ENCODE data around the gene MGST2.
A peak's percentile ranks its signal among the peaks of the same experiment; 100 is the strongest.
"Not testable (repeated sequence)": the region's sequence is repeated elsewhere in the genome, so short reads cannot be mapped to it uniquely, and the experiment has no call there.

Gene MGST2

DNA sequence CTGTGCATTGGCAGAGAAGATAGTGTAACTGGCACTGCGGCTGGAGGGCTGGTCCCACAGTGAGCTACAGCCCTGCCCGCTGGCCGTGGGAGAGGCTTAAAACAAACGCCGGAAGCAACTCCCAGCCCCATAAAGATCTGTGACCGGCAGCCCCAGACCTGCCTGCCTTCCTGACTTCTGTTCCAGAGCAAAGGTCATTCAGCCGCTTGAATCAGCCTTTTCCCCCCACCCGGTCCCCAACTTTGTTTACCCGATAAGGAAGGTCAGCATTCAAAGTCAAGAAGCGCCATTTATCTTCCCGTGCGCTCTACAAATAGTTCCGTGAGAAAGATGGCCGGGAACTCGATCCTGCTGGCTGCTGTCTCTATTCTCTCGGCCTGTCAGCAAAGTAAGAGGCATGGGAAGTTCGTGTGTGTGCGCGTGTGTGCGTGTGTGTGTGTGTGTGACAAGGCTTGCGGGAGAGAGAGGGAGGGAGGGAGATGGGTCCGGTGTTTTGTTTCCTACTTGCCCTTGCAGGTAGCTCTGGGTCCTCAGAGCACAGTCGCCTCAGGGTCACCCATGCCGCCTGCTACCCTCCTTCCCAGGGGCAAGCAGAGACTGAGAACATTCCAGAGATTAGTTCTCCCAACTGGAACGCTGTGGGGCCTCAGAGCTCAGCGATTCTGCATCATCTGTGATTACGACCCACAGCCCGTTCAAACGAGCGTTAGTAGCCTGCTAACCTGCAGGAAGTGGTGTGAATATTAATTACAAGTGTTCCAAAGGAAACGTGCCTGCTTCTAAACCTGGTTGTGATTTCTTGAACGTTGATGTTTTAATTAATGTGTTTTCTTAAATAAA lies at the start of gene MGST2:
Gene MGST2 (plus strand): TSS at position 130 of the 840 bp plus-strand sequence. CDS start 201 bp downstream, at position 331.
- peak; percentile 59 for DNase-seq

DNA sequence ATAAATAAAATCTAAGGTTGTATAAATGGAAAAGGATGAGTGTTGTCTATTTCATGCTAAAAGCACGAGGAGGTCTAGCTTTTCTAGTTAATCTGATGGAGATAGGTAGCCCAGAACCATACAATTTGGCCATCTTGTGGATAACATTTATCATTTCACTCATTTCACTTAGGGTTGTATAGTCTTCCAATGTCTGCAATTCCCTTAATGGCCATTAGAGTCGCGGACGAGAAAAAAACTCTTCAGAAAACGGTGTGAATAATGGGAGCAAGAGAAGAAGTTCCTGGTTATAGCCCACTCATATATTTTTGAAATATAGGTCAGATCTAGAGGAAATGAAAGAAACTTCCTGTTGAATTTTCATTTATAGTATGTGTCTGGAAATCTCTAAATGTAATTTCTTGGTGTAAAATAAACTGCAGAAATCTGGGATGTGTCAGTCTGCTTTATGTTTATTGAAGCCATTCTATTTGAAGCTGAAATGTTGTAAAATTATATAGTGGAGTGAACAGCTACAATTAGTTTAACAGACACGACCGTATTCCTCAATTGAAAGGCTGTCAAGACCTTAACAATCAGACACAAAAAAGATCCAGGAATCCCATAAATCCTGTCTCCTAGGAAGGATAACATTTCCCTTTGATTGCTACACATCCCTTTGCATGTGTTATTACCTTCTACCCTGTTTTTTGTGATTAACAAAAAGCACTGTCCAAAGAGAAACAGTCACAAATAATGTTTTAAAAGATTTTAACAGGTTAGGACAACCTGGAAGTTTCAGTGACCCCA lies 47.7 kb upstream of the MGST2 start:
- DNase-seq, result peak; percentile 29

DNA sequence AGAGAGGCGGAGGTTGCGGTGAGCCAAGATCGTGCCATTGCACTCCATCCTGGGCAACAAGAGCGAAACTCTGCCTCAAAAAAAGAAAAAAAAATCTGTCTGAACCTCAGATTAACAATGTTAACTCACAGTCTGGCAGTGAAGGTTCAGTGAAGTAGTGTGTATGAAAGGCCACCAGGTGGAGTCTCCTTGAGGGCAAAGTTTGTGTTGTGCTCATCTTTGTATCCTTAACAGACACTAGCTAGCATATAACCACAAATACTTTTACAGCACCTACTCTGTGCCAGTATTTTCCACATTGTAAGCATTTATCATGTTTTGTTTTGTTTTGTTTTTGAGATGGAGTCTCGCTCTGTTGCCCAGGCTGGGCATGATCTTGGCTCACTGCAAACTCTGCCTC lies 46.0 kb upstream of the MGST2 start:
- DNase-seq, result no peak

DNA sequence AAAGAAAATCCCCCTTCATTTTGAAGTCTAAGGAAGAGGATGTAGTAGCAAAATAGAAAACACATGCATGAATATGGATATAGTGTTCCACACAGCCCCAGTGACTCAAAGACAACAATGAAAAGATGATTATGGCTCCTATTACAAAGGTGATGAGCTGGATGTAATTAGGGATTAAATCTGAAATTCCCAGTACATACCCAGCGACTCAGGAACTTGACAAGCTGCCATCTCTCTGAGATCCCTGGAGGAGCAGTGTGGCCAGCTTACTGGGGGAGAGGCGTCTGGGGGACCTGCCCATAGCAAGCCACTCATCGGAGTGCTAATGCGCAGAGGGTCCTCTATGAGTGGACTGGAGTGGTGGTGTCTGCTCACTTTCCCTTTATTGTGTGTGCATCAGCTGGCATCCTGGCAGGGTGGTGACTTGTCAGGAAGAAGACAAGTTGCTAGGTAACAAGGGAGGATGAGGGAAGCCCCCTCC lies 42.7 kb upstream of the MGST2 start:
- peak; percentile 41 for DNase-seq

DNA sequence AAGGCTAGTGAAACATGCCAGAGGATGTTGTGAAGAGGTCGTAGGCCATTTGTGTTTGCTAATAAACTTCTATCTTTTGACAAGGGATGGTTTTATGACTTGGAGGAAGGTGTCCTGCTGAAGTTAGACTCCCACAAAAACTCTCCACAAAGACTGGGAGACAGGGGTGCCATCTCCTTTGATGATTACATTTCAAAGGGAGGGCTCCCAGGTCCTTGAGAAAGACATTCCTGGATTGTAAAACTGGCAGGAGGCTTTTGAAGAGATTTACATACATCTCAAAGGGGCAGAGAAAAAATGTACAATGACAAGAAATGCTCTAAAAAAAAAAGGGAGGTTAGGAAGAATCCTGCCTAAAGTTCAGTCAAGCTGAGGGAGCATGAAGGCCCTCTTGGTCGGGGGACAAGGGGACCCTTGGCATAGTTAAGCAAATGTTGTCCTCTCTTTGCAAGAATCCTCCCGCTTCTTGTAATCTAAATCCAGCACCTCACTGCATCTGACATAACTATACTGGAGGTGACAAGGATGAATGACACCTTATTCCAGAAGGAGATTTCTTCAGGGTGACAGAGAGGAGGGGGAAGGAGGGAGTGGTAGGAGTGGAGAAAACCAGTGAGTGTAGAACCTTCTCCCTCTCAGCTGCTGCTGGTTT lies 41.1 kb upstream of the MGST2 start:
- no peak for DNase-seq

DNA sequence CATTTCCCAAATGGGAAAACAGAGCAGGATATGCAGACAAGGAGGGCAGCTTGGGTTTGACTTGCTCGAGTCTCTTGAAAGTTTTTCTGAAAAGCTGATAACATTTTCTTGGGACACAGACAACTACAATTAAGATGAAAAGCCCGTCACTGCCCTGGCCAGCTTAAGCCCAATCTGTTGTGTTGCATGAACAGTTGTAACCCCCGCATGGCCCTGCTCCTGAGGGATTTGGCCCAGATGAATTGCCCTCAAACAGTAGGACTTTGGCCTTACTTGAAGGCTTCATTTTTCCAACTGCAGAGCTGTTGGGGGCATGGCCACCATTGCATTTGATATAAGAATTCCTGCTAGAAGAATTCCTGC lies 40.5 kb upstream of the MGST2 start:
- DNase-seq, result no peak

DNA sequence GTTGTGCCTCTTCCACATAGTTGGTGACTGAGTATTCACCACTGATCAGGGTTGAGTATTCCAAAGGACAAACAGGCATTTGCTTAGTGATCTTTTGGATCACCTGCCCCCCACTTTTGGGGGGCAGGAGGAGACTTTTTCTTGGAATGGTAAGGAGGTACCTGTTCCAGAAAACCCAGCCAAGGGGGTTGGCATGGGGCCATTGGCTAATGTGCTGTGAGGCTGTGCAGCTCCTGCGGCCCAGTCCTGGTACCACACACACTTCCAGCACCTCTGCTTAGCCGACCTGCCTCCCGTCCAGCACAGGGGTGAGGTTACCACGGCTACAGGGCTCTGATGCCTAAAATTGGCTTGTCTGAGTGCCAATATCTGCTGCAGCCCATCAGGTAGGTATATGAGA lies 40.1 kb upstream of the MGST2 start:
- DNase-seq, result no peak

DNA sequence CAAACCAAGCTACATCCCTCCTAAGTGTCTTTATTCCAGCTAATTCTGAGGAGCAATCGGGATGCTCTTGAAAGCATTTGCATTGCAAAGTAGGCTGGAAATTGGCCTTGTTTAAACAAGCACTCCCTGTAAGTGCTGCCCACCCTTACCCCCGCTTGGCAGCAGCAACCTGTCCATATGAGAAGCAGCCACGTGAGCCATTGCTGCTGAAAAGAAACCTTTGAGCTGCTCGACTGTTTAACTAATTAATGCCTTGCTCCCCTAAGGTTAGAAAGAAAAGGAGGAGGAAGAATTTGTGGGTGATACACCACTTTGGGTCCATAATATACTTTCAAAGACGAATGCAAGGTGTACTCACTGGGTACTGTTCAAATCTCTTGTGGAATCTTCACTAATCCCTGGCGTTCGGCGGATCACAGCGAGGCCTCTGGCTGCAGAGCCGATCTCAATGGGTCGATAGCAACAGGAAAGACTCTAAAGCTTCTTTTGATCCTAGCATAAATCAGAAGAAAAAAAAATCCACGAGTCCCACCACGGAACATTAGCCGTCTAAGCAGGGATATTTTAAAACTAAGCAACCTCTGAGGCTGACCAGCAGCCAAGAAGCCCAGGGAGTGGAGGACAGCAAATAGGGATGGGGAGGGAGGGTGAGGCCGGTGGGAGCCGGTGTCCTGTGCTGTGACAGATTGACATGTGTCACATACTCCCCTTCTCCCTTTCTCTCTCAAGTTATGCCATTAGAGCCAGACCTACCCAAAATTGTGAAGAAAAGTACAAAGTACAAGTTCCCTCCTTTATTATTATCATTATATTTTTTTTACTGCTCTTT lies 37.2 kb upstream of the MGST2 start:
- no peak for DNase-seq

DNA sequence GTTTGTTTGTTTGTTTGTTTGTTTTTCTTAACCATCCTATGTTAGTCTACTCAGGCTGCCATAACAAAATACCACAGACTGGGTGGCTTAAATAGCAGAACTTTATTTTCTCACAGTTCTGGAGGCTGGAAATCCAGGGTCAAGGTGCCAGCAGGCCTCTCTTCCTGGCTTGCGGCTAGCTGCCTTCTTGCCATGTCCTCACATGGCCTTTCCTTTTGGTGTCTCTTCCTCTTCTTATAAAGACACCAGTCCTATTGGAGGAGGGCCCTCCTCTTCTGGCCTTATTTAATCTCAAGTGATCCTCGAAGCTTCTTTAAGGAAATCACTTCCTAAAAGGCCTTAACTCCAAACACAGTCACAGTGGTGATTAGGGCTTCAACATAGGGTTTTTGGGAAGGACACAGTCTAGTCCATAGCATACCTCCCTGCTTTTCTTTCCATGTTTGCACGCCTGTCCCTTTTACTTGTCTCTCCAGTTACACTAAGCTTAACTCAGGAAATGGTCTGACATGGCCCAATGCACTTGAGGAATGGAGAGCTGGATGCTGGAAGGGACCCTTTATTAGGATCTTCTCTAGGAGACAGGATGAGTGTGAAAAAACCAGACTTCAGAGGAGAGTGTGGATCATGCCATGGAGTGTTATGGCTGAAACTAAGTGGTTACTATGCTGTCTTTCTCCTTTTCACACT lies 36.0 kb upstream of the MGST2 start:
- DNase-seq, result no peak

DNA sequence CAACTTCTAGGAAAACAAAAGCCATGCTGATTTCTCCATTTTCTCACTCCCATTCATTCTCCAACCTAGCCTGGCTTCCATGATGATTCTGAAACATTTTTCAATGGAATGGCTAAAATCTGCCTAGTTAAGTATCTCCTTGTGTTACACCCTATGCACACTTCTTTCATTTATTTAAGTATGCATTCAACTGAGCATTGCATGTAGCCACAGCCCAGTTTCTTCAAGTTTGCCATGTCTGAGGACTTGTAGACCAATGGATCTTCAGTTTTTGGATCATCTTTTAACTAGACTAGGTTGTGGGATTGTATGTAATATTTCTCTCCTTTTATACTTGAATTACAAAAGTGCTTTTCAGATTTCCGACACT lies 35.5 kb upstream of the MGST2 start:
- DNase-seq, result no peak

DNA sequence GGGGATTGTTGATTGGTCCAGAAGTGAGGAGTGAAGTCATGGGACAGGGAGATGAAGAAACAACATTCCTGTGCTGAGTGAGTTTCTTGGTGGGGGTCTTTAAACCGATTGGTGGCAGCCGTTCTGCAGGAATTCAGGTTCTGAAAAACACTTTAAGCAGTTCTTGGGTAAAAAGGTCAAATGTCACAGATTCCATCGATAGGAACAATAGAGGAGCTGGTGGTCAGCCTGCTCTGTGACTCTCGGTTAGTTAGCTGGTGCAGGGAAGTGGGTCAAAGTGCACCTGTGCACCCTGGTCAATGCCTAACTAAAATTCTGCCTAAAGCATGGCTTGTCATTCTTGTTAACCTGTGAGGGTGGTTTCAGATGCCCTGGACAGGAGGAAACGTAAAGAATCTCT lies 34.6 kb upstream of the MGST2 start:
- no peak for DNase-seq

DNA sequence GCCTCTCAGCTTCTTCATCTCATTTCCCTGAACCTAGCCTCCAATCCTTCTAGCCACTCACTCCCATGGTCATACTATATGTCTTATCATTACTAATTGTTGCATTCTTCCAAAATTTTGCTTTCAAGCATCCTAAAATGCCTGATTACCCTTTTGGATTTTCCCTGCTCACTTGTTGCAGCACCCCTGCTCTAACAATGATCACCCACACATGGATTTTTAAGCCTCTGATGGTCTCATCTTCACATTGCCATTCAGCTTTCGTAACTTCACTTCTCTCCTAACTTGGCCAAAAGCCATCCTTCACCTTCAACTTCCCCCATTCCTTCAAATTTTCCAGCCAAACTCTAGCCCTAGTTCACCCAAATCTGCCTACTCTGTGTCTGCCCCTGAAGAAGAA lies 33.8 kb upstream of the MGST2 start:
- DNase-seq, result no peak

DNA sequence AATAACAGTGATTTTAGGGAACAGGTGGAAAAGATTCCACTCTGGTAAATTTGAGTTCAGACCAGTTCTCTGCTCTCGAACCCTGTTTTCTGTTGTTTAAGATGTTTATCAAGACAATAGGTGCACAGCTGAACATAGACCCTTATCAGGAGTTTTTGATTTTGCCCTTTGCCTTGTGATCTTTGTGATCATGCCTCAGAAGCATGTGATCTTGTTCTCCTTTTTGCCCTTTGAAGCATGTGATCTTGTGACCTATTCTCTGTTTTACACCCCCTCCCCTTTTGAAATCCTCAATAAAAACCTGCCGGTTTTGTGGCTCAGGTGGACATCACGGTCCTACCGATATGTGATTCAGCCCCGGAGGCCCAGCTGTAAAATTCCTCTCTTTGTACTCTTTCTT lies 32.9 kb upstream of the MGST2 start:
- not testable (repeated sequence) for DNase-seq

DNA sequence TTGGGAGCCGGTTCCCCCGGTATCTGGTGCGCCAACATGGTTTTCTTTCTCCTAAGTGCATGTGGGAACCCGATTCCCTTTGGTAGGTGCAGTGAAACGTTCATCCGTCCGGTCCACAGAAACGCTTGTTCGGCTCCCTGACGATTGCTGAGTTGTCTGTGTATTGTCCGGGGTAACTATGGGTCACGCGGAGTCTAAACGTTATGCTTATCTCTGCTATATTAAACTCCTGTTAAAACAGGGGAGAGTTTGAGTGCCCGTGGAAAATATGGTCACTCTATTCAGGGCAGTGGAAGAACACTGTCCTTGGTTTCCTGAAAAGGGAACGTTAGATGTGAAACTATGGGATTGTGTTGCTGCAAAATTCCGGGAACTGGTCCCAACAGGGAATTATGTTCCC lies 32.4 kb upstream of the MGST2 start:
- no peak for DNase-seq

DNA sequence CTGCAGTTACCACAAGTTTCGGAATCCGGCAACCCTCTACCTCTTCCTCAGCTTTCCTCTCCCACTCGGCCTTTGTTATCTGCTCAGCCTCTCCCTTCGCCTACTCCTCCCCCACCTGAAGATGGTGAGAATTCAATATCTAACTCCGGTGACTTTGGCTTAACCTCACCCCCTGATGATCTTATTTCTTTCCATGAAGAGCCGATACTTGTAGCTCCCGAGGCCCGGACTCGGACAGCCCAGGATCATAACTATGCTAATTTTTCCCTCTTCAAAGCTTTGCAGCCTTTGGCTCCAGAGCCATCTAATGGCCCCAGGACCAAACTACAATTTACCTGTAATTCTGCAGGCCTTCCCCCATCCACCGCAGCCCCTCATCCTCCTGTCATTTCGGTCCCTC lies 32.0 kb upstream of the MGST2 start:
- DNase-seq, result peak; percentile 19

DNA sequence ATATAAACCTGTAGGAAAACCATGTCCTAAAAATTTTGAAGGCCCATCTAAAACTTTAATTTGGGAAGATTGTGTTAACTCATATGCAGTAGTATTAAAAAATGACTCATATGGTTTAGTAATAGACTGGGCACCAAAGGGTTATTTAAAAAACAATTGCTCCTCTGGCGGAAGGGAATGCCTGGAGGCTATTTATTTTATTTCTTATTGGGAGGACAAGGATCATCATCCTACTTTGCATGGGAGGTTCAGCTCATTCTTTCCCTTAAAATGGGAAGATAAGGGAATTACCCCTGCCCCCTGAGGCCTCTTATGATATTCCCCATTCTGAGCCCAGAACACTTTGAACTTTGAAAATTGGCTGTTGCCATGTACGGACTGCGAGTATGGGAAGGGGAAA lies 29.7 kb upstream of the MGST2 start:
- DNase-seq, result no peak

DNA sequence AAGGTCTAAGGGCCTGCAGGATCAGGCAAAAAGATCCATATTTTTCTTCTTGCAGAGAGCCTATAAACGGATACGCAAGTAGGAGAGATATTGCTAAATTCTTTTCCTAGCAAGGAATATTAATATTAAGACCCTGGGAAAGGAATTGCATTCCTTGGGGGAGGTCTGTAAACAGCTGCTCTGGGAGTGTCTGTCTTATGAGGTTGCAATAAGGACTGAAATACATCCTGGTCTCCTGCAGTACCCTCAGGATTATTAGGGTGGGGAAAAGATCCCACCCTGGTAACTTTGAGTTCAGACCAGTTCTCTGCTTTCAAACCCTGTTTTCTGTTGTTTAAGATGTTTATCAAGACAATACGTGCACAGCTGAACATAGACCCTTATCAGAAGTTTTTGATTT lies 27.3 kb upstream of the MGST2 start:
- DNase-seq, result not testable (repeated sequence)

DNA sequence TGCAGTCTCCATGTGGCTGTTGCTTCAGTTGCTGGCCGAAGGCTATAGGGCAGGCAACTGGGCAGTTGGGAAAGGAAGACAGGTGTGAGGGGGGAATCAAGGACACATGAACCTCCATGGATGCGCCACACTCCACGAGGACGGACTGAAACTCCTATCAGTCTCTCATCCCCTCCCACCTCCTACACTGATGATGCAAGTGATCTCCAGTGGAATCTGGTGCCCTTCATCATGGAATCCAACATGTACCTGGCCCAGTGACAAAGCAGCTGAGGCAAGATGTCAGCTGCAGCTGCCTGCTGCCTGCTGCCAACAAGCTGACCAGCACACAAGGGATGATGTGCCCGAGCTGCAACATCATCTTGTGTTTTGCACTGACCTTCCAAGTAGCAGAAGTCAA lies 26.0 kb upstream of the MGST2 start:
- no peak for DNase-seq

DNA sequence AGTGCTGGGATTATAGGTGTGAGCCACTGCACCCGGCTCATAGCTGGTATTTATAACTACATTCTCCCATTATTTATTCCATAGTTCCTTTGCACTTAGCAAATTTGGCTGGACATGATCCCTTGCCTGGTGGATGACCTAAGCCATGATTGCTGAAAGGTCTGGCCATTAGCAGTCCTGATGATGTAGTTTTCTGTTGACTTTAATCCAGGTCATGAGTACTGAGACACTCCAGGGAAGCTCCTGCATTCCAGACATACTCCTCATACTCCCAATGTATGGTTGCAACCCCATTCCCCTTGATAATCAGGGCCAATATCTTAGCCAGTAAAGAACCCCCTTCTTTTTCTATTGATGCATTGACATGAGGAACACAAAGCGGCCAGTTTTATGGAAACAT lies 24.4 kb upstream of the MGST2 start:
- DNase-seq, result peak; percentile 47

DNA sequence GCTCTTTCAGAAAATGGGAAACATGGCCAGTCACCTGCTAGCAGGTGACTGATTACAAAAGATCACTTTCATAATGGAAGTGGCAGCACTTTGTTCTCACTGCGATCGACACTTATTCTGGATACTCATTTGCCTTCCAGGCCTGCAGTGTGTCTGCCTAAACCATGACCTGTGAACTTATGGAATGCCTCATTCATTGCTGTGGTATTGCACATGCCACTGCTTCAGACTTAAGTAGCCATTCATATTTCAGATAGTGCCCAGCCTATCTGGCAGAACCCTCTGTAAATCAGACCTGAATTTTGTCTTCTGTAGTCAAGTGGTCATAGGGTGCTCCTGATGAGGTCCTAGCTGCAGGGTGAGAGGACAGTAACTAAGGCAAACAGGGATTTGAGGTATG lies 23.3 kb upstream of the MGST2 start:
- DNase-seq, result no peak

DNA sequence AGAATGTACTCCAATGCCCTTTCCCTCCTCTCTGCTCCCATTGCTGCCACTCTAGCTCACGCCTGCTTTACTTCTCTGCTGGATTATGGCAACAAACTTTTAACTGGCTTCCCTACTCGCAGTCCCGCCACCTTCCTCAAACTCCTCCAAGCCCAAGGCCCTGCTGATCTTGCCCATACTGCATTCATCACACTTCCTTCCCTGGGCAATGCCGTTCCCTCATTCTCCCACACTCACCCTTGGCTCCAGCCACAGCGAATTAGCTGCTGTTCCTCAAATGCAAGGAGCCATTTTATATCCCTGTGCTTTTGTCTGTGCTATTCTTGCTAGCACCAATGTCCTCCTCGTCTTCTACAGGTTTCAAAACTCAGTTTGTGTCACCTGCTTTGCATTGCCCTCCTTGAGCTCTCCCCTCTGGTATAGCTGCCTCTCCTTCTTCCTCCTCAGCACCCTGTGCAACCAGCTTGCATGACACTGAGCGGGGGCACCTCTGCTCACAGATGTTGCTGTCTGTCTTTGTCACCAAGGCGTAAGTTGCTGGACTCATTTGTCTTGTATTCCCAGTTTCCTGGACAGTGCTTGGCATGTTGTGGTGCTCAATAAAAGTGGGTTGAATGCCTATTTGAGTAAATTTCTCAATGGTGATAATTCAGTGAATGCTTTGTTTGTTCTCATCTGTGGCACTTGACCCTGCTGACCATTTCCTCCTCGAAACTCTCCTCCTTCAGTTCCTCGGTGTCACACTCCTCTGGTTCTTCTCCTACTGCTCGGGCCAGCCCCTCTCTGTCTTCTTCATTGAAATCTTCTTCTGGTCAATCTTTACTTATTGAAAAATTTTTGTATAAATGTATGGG lies 22.4 kb upstream of the MGST2 start:
- no peak for DNase-seq
